Measurements from ENCODE around the gene CALCR.

DNA sequence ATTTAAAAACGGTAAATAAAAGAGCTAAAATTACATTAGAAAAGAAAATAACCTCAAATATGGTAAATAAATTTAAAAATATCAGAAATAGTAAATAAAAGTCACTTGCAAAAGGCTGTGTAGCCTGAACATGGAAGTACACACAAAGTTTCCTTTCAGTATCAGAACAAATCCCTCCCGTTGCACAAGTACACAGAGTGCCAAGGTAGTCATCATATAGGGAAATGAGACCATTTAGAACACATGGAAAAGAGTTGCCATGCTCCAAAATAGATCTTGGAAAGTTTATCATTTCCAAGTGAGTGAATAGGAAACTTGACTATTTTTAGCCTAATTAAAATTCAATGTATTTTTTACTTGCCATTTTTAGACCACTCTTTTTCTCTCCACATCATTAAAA is 11.6 kb downstream of the CALCR start:
- TF ChIP-seq TAF1 (IDR thresholded peaks at IDR 0.05; ENCODE audit: borderline replicate concordance, insufficient read depth, low read length) (no peak), POLR2AphosphoS5 (IDR thresholded peaks at IDR 0.05; ENCODE audit: low read depth, low read length) (no peak), FOXP2 (optimal IDR thresholded peaks at IDR 0.05; ENCODE audit: borderline replicate concordance, extremely low read depth, extremely low read length, insufficient read depth) (no peak), SIN3A (IDR thresholded peaks at IDR 0.05; ENCODE audit: borderline replicate concordance, insufficient read depth, low read length) (no peak)
- TF ChIP-seq, protein P1, sequence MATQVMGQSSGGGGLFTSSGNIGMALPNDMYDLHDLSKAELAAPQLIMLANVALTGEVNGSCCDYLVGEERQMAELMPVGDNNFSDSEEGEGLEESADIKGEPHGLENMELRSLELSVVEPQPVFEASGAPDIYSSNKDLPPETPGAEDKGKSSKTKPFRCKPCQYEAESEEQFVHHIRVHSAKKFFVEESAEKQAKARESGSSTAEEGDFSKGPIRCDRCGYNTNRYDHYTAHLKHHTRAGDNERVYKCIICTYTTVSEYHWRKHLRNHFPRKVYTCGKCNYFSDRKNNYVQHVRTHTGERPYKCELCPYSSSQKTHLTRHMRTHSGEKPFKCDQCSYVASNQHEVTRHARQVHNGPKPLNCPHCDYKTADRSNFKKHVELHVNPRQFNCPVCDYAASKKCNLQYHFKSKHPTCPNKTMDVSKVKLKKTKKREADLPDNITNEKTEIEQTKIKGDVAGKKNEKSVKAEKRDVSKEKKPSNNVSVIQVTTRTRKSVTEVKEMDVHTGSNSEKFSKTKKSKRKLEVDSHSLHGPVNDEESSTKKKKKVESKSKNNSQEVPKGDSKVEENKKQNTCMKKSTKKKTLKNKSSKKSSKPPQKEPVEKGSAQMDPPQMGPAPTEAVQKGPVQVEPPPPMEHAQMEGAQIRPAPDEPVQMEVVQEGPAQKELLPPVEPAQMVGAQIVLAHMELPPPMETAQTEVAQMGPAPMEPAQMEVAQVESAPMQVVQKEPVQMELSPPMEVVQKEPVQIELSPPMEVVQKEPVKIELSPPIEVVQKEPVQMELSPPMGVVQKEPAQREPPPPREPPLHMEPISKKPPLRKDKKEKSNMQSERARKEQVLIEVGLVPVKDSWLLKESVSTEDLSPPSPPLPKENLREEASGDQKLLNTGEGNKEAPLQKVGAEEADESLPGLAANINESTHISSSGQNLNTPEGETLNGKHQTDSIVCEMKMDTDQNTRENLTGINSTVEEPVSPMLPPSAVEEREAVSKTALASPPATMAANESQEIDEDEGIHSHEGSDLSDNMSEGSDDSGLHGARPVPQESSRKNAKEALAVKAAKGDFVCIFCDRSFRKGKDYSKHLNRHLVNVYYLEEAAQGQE (IDR thresholded peaks at IDR 0.05; ENCODE audit: insufficient read depth in 1 of 2, low read depth in 2 of 2, low read length in 2 of 2), result no peak
